ENCODE measurements around the gene PRPS1L1. TPM values are rescaled to one million over a fixed set of nuclear protein-coding genes. Genes with fewer than 3 reads are reported as not detected.

The PRPS1L1 gene
- polyA plus RNA-seq, 3 donors = not detected

- Histone ChIP-seq H3K4me1 (ENCODE audit: control insufficient read depth in 1 of 2, insufficient read depth in 2 of 2, low read length in 2 of 2) (no peaks in the 10 kb centered on the region), H4K20me1 (ENCODE audit: insufficient read depth, low read length) (no peaks in the 10 kb centered on the region), H3K4me3 (replicated peaks in 1 of 3; ENCODE audit: low read depth in 2 of 3, low read length in 3 of 3) (no peak overlapping the region), H3K9ac (ENCODE audit: insufficient read depth, low read length, poor library complexity, severe bottlenecking) (no peak overlapping the region), H3K36me3 (replicated peaks in 1 of 2; ENCODE audit: control insufficient read depth in 1 of 2, insufficient read depth in 2 of 2, low read length in 2 of 2) (no peaks in the 10 kb centered on the region), H3K79me2 (ENCODE audit: insufficient read depth, low read length) (no peaks in the 10 kb centered on the region), H2AFZ (ENCODE audit: insufficient read depth, low read depth, low read length, poor library complexity, severe bottlenecking) (no peak overlapping the region), H3K27ac (ENCODE audit: low read depth in 1 of 2, low read length in 2 of 2) (no peak overlapping the region), H3K27me3 (ENCODE audit: control insufficient read depth in 2 of 2, insufficient read depth in 2 of 2, low read length in 2 of 2) (no peaks in the 10 kb centered on the region), H3K4me2 (replicated peaks; ENCODE audit: extremely low read depth, low read length, poor library complexity, severe bottlenecking) (no peak overlapping the region), H3K9me3 (replicated peaks in 1 of 2; ENCODE audit: control insufficient read depth in 1 of 2, insufficient read depth in 1 of 2, low read length in 2 of 2) (no peaks in the 10 kb centered on the region)
- Mint-ChIP-seq H3K27ac (peak overlapping the region in 2 of 7 donors; percentile 19 to 69), H3K27me3 (ENCODE audit: low read depth in 3 of 3) (peaks cover 0 to 1% (median 0%) of the 10 kb centered on the region in 3 donors), H3K4me3 (no peak overlapping the region), H3K4me1 (peaks cover 3% of the 10 kb centered on the region), H3K36me3 (no peaks in the 10 kb centered on the region), H3K9me3 (no peaks in the 10 kb centered on the region)
- 85% methylated on average over 6 of the region's 13 CpGs for WGBS (ENCODE audit: insufficient coverage)
- intact Hi-C loops (cut with micrococcal nuclease) = no loop called here
- TF ChIP-seq CTCF (IDR thresholded peaks at IDR 0.05) = peak; percentile 49
- no peak for DNase-seq
These were observed 35.6 kb downstream of the PRPS1L1 start for GRCh38 chr7:17991866-17992648.

GRCh38 chr7:17990761-17991160 lies 36.9 kb downstream of the PRPS1L1 start:
- Histone ChIP-seq H4K20me1 (ENCODE audit: insufficient read depth, low read length) (no peaks in the 10 kb centered on the region), H3K9ac (ENCODE audit: insufficient read depth, low read length, poor library complexity, severe bottlenecking) (no peak overlapping the region), H3K4me3 (replicated peaks in 1 of 3; ENCODE audit: low read depth in 2 of 3, low read length in 3 of 3) (no peak overlapping the region), H3K36me3 (replicated peaks in 1 of 2; ENCODE audit: control insufficient read depth in 1 of 2, insufficient read depth in 2 of 2, low read length in 2 of 2) (no peaks in the 10 kb centered on the region), H3K27me3 (ENCODE audit: control insufficient read depth in 2 of 2, insufficient read depth in 2 of 2, low read length in 2 of 2) (no peaks in the 10 kb centered on the region), H3K4me1 (ENCODE audit: control insufficient read depth in 1 of 2, insufficient read depth in 2 of 2, low read length in 2 of 2) (no peaks in the 10 kb centered on the region), H3K27ac (ENCODE audit: low read depth in 1 of 2, low read length in 2 of 2) (no peak overlapping the region), H3K79me2 (ENCODE audit: insufficient read depth, low read length) (no peaks in the 10 kb centered on the region), H3K4me2 (replicated peaks; ENCODE audit: extremely low read depth, low read length, poor library complexity, severe bottlenecking) (no peak overlapping the region), H3K9me3 (replicated peaks in 1 of 2; ENCODE audit: control insufficient read depth in 1 of 2, insufficient read depth in 1 of 2, low read length in 2 of 2) (no peaks in the 10 kb centered on the region), H2AFZ (ENCODE audit: insufficient read depth, low read depth, low read length, poor library complexity, severe bottlenecking) (no peak overlapping the region)
- H3K27ac Mint-ChIP-seq = no peak overlapping the region
- DNase-seq = no peak
- intact Hi-C loops (cut with micrococcal nuclease) = no loop called here
- WGBS (ENCODE audit: insufficient coverage) = no CpG with 5 or more reads among the region's 3 CpGs
- H3K27me3 Mint-ChIP-seq (ENCODE audit: low read depth in 3 of 3) = peaks cover 0 to 1% (median 0%) of the 10 kb centered on the region in 3 donors
- no peak for TF ChIP-seq CTCF (IDR thresholded peaks at IDR 0.05)
- H3K9me3 Mint-ChIP-seq = no peaks in the 10 kb centered on the region
- H3K4me1 Mint-ChIP-seq = peaks cover 3% of the 10 kb centered on the region
- H3K36me3 Mint-ChIP-seq = no peaks in the 10 kb centered on the region
- H3K4me3 Mint-ChIP-seq = no peak overlapping the region
